NCI-H2171 treated with DMSO at 0.1 percent for 48 hours (cell line): ENCODE results near the gene FAM53B.

ENCODE experiments used
- DNase-seq: peaks from one replicate; lab custom pipeline; 2025; lab: John Stamatoyannopoulos, UW

Gene FAM53B

DNA sequence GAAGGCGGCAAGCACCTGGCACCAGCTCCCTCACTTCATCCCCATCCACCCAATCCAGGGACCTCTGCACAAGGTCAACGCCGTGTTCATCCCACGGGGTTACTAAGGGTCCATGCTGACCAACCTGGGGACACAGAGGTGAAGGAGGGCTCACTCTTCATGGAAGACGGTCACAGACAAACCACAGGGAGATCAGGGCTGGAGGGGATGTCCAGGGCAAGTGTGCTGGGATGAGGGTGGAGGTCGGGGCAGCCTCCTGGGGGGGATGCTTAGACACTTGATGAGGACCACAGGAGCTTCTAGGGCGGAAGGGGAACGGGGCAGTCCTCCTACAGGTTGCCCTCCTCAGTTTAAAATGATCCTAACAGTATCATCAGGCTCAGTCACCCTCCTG is 46.7 kb downstream of the FAM53B start:
- DNase-seq = no peak

DNA sequence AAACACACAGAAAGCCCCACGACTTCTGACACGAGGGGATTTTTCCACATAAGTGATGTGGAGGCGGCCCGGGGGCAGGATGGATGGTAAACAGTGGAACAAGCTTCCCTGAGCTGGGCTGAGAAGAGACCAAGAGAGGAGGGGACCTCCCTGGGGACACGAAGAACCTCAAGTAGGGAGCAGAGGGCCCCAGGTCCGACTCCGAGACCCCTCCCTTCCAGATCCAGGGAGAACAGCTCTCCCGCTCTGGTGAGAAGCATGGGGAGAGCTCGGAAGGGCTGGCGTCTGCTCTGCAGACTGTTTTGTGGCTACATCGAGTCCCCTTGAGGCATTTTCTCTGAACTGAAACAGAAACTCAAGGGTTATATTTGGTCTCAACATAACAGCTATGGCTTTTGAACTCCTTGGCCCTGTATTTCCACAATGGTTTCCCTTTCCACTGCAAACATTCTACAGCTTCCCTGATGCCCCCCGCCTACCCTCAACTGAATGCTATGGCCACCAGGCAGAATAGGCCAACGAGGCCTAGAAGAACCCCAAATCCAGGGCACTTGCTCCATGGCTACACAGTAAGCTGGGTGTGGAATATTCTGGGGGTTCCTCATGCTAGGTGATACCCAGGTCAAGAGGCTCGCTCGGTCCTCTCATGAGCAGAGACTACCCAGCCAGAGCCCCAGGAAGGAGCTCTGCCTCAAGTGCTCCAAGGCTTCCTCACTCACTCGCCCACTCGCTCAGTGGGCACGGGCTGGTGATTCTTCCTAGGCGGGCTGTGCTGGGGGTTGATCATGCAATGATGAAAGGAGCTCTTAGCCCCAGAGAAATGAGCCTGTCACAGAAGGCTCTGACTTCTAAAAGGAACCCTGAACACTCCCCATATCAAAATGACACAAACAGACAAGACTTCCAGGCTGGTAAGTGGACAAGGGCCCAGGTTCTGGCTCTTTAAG is 47.5 kb downstream of the FAM53B start:
- no peak for DNase-seq

DNA sequence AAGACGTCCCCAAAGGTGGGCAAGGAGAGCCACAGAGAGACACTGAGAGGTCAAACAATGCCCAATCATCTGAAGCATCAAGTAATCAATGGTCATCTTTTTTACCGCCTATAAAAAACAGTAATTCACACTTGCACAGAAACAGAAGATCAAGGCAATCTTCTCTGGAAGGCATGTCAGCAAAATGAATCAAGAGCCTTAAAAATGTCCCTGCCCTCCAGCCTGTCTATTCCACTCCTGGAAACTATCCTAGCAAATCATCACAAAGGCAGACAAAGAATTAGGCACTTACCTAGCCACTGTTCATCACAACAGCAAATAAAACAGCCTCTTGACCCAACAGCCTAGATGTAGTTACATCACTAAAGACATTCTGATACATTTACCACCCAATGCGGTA is 48.9 kb downstream of the FAM53B start:
- no peak for DNase-seq

DNA sequence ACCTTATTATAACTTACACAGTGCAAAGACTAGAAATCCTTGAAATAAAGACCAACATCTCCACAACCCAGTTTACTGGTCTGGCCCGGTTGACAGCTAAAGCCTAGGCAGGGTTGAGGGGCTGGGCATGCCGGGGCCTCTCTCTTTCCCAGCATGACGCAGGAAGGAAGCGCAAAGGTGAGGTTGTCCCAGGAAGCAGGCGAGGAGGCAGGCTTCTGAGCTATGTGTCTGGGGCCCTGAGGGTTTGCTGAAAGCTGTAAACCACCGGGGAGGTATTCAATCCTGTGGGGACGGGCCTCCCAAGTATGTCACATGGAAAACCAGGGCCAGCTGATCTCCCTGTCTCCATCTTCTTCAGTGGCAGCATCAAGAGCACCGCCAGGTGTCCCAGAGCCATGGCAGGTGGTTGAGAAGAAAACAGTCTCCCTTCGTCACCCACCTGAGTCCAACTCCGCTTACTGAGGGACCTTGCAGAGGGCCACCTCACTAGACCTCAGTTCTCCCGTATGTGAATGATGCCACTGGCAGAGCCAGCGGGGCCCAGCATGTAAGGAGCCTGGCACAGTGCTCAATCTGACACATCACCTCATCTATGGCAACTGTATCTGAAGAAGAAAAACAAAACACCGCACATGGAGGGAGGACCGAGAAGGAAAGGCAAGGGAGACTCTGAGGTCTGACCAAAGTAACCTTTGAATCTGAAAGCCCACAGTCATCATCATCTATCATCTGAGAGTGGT is 49.5 kb downstream of the FAM53B start:
- peak; percentile 16 for DNase-seq

DNA sequence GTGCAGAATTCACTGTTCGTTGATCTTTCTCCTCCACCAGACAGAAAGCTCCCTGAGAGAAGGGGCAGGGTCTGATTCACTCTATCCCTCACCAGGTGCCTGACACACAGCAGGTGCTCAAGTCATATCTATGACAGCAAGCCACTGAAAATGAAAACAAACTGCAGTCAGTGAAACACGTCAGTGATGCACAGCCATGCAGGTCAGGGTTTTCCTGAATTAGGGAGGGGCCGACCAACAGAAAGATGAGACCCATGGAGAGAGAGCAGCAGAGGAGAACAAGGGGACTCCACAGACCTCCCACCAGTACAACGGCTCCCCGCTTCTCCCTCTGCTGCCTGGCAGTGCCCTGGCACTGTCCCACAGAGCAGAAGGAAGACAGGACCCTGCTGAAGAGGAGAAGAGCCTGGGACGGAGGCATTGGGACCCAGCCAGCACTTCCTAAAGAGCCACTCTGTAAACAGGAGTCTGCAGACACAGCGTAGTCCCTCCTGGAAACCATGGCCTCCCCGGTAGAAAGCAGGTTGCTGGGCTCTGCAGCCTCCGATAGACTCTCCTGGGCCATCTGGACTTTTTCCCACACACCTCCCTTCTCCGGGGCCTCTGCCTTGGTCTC is 50.3 kb downstream of the FAM53B start:
- peak; percentile 75 for DNase-seq

DNA sequence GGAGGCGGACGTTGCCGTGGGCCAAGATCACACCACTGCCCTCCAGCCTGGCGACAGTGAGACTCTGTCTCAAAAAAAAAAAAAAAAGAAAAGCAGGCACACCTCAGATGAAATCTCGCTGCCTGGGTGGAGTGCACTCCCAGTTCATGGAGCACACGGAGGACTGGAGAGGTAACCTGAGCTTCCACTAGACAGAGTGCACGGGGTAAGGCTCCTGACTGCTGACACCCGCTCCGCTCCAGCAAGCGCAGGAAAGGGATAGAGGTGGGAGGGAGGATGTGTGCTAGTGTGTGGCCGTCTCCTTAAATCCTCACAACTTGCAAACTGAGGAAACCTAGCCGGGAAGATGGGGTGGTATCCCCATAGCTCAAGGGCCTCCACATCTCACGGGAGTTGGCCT is 50.8 kb downstream of the FAM53B start:
- peak; percentile 89 for DNase-seq

DNA sequence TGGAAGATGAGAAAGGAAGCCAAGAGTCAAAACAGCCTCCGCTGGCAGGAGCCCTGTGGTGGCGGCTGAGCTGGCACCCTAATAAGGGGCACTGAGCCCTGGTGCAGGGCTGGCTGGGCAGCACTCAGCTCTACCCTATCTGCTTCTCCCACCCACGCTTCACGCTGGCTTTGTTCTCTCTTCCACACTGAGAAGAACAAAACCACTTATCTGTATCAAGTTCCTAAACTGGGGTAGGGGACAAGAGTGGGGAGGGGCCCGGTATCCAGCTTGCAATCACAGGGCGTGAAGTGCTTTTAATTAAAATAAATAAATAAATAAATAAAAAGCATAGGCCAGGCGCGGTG is 52.1 kb downstream of the FAM53B start:
- no peak for DNase-seq

DNA sequence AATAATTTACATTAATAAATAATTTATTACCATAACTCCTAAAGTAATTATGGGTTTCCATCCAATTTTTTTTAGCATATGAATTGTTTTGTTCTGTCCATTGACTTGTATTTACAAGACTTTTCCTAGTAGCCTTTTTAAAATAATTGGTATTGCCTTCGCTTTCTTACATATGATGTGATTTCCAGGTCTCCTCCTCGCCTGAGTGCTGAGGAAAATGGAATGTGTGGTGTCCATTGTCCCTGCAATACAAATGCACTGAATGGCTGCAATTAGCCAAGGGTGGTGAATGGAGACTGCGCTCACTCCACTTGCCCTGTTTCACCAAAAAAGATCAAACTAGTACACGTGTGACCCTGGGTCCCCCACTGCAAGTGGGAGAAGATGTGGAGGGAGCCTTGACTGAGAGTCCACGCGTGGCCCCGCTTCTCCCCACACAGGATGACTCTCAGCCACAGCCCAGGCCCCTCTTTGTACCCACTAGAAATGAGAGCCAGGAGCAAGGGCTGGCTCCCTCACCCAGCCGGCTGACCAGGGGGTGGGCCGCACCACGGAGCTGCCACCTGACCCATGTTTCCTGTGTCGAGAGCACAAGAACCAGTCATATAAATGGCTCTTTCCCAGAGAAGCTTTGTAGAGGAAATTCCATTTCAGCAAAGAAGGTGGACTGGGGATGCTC is 52.6 kb downstream of the FAM53B start:
- DNase-seq = no peak

DNA sequence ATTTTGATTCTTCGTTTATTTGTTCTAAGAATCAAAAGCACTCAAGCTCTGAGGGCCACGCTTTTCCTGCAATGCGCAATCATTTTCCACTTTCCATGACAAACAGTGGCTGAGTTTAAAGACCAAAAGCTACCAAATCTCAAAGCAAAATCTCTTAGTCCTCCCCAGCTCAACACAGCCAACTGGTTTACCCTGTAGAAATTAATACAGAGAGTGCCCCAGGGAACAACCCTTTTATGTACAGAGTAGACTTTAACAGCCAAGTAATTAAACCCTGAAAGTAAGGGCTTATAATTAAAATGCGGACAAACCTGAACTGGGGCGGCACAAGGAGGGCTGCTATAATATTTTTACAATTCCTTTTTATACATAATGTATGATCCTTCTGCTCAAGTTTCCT is 53.2 kb downstream of the FAM53B start:
- no peak for DNase-seq

DNA sequence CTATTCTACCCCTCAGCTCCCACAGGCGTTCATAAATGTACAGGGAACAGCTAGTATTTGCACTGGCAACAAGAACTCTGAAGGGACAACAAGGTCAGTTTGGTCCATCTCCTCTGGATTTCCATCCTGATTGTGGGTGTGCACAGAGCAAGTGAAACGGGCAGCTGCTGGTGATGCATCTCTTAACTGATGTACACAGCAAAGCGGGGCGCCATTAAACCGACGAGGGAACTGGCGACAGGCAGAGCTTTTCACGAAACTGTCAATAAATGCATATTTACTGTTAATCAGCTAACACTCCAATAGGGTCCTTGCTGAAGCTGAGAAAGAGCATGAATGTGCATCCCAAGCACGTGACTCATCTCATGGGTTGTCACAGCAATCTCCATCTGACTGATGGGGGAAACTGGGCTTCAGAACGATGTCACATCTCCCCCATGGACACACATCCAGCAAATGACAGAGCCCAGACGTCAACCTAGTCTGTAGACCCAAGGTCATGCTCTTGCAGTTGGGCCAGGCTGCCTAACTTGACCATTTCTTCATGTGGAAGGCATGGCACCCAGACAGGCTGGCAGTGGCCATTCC is 54.2 kb downstream of the FAM53B start:
- no peak for DNase-seq

DNA sequence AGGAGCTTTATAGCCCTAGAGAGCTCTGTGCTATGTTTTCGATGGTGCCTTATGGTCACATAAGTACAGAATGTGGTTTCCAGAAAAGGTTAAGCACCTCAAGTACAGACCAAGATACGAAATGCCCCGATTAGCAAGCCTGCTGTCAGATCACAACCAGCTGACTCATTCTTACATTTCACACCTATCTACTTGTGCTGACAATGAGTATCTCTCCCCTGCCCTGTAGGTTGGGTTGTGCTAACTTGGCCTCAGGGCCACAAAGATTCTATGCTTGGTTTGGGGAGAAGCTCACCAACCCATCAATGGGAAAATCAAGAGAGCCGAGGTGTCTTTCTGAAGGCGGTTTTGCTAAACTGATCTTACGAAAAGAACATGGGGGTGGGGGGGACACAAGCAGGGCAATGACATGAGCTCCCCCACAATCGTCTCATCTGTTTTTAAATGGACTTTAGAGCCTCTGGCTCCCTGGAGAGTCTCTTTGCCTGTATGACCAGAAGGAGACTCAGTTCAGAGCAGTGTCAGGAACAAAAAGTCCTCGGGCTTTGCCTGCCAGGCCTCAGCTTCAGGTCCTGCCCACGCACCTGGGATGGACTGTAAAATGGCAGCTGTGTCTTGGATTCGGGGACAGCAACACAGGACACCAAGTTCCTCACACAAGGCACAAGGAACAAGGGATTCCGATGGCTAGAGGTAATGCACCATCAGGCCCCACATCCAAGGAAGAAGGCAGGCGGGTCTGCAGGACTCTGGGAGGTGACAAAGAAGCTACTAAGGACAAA is 55.1 kb downstream of the FAM53B start:
- DNase-seq = no peak

DNA sequence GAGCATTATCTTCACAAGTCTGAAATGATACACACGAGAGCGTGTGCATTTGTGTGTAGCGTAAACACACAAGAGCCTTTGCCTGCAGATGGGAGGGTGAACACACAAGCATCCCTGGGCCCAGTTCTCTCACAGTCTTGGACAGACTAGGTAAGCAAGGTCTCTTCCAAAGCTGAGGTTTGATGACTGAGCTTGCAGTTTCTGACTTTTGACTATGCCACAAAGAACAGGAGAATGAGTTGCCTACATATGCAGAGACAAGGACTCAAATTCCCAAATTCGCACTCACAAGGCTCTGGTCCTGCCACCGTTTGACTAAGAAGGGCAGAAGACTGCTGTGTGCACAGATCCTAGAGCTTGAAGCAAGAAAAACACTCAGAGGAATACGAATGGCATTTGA is 55.8 kb downstream of the FAM53B start:
- no peak for DNase-seq

DNA sequence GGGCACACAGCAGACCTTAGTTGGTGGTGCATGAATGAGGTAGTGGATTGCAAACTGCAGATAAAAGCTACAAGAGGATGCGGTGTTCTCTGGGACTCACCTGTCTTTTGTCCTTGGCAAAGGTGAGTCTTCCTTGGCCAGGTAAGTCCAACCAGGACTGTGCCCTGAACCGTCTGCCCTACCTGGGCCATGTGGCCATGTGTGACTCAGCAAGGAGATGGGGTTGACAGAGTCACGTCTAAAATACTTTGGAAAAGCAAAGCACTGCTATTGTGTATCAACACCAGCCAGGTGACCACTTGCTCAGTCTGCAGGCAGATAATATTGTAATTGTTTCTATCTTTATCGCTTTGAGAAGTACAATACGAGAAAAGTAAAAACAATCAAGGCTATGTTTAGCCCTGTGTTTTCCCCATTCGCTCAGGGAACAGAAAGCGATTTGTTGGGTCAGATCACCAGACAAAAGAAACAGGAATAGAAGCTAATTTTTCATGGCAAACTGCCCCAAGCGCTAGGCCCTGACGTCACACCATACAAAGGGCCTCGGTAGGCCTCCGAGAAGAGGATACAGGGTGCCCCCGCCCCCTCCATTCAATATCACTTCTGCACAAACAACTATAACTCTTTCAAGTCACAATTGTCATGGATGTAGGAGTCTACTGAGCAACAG is 57.3 kb downstream of the FAM53B start:
- no peak for DNase-seq

DNA sequence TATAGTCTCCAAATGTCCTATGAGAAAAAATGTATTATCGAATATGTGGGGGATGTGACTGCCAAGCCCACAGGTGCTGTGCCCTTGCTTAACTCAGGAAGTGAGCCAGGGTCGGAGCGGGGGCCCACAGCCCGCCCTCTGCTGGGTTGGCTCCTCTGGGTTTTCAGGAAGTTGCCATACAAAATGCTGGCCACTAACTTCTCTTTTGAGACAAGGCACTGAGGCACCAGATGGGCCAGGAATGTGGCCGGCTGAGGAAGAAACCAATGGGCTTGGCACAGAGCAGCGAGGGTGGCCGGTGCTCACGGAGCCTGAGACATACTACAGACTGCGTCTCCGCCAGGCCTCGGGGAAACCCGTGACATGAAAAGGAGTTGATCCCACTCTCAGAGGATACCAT is 58.9 kb downstream of the FAM53B start:
- no peak for DNase-seq

DNA sequence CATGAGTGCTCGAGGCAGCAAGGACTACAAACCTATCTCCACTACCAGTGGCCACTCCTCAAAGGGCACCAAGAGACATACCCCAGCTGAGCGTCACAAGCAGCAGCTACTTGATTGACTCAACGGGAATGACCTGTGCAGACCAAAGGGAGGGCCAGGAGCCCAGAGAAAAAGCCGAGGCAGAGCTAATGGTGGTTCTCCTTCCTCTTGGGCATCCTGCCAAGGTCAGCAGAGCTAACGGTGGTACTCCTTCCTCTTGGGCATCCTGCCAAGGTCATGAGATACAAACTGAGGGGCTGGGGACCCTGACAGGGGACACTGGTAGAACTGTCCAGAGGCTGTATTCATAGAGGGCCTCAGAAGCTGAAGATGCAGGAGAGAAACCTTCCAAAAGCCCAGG is 60.4 kb downstream of the FAM53B start:
- no peak for DNase-seq

DNA sequence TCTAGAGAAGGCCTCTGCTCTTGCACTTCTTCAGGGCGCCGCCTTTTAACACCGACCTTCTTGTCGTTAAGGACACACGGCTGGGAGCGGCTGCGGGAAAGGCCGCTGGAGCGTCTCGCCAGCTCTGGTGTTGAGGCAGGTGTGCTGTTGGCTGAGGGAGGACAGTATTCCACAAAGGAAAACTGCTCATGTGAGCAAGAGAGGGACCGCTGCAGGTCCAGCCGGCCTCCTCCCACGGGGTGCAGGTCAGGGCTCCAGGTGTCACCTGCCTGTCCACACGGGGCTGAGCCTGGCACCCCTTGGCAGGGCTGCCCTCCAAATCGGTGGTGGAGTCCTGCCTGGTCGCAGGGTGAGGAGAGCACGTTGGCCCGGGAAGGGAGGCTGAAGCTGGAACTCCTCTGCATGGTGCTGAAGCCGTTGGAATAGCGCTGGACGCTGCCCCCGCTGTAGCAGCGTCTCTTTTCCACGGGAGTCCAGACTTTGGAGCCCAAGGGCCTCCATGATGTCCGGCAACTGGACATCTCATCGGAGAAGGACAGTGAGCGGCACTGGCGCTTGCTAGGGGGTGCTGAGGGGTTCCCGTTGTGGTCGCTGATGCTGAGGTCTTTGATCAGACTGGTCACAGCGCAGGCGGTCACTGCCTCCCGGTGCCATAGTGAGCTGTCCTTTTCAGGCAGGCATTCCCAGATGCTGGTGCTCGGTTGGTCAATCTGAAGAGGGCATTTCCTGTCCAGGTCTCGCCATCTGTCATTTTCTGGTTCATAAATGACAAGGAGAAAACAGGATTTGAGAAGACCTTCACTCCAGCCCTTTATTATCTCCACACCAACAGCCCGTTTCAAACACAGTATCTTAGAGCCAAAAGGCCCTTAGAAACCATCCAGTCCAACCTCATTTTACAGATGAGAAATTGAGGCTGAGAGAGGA is 62.3 kb downstream of the FAM53B start:
- no peak for DNase-seq

DNA sequence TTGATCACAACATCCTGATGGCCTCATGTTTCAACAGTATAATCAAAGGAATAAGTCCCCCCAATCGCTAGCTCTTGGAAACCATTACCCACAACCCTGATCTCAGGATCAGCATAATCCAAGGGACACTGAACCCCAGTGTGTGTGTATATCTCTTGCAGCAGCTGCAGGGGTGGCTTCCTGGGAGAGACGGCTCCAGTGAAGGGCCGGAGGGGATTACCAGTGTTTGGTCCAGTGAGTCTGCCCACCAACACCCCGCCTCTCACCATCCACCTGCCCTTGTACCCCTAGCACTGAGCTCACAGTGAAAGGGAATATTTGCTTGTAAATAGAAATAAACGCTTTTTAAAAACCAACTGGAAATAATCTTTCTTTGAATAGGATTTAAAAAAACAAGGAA is 63.1 kb downstream of the FAM53B start:
- no peak for DNase-seq

DNA sequence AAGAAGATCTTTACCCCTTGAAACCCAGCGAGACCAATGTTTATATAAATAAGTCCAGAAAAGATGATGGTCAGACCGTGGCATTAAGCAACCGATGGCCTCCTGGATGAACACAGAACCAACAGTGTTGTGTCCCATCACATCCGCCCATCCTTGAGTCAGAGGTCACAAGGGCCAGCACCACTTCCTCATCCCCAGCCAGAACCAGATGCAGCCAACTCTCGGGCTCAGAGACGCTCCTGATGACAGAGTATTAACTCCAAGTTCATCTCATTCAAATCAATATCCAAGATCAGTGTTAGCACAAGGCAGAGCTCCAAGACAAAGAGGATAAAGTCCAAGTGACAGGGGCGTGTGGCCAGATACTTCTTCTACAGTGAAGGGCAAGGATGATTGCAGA is 63.5 kb downstream of the FAM53B start:
- no peak for DNase-seq

DNA sequence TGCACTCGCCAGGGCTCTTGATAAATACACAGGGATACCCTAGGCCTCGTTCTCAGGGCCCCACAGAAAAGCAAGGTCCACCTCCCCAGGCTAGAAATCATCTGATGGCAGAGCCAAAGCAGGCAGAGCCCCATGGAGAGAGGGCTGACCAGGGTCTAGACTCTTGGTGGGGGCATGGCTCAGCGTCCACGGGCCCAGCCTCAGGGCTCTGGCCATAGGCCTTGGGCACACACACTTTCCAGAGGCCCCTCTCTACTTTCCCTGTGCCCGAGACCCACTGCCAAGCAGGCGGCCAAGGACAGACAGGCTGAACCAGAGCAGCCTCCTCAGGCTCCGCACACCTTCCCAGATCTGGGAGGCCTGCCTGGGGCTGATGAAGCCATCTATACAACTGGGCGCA is 64.8 kb downstream of the FAM53B start:
- no peak for DNase-seq
